SU-DHL-6 (cell line): ENCODE data around the gene TBC1D8.

Experiments
- H2AFZ ChIP-seq: fragments of 200-600 bp; sonication (generic); 2 replicates; pipeline ENCODE4 v1.6.1; 2014; ENCODE audit warnings: low read depth, mild to moderate bottlenecking, moderate library complexity, mixed read lengths, antibody characterized with exemption, low read length; ENCODE audit not compliant: severe bottlenecking
- H3F3A ChIP-seq: fragments of 200-600 bp; shearing (Covaris generic); 2 replicates; pipeline ENCODE4 v1.6.0; 2016; ENCODE audit warnings: antibody characterized with exemption, mild to moderate bottlenecking; ENCODE audit not compliant: insufficient read depth
- H3K27ac ChIP-seq: fragments of 200-600 bp; sonication (generic); 2 replicates; pipeline ENCODE4 v1.5.1; 2016; ENCODE audit warnings: low read depth, mild to moderate bottlenecking, low read length, moderate library complexity, mixed read lengths
- H3K27me3 ChIP-seq: fragments of 200-600 bp; sonication (generic), shearing (Covaris generic); 2 replicates; pipeline ENCODE4 v1.6.0; 2014; ENCODE audit warnings: mild to moderate bottlenecking, low read length
- H3K36me3 ChIP-seq: fragments of 200-600 bp; sonication (generic); 2 replicates; pipeline ENCODE4 v1.6.1; 2014; ENCODE audit warnings: mild to moderate bottlenecking, low read length, mixed read lengths
- H3K4me2 ChIP-seq: fragments of 300-600, 200-600 bp; shearing (Covaris generic), sonication (generic); 2 replicates; pipeline ENCODE4 v1.6.0; 2014; ENCODE audit warnings: low read length, low read depth, mild to moderate bottlenecking; ENCODE audit not compliant: poor library complexity, severe bottlenecking
- H3K4me3 ChIP-seq: fragments of 200-600 bp; sonication (generic); 2 replicates; pipeline ENCODE4 v1.5.1; 2014; ENCODE audit warnings: antibody characterized with exemption, low read length, mild to moderate bottlenecking, mixed read lengths; ENCODE audit not compliant: insufficient read depth, poor library complexity, severe bottlenecking
- H3K79me2 ChIP-seq: fragments of 200-600 bp; sonication (generic); 2 replicates; pipeline ENCODE4 v1.6.1; 2014; ENCODE audit warnings: mild to moderate bottlenecking, low read length, moderate library complexity; ENCODE audit not compliant: insufficient read depth
- H3K9ac ChIP-seq: fragments of 200-600 bp; sonication (generic); 2 replicates; pipeline ENCODE4 v1.7.0; 2014; ENCODE audit warnings: mild to moderate bottlenecking, low read length
- H3K9me2 ChIP-seq: fragments of 200-600 bp; sonication (generic); replicated peaks from 2 replicates; pipeline ENCODE4 v1.6.1; 2014; ENCODE audit warnings: low read length; ENCODE audit not compliant: insufficient read depth
- H3K9me3 ChIP-seq: fragments of 200-600 bp; sonication (generic); 2 replicates; pipeline ENCODE4 v1.6.1; 2014; ENCODE audit warnings: low read length, mixed read lengths; ENCODE audit not compliant: insufficient read depth
- H4K20me1 ChIP-seq: fragments of 200-600 bp; sonication (generic); 2 replicates; pipeline ENCODE4 v1.6.1; 2014; ENCODE audit warnings: low read depth, mild to moderate bottlenecking, antibody characterized with exemption, low read length, moderate library complexity, mixed read lengths
- EZH2phosphoT487 ChIP-seq: fragments of 200-600 bp; sonication (generic), shearing (Covaris generic); conservative IDR thresholded peaks from 2 replicates; pipeline ENCODE4 v1.6.1; 2018; ENCODE audit warnings: mild to moderate bottlenecking, antibody characterized with exemption, low read length, moderate library complexity, mixed read lengths
- TF ChIP-seq, protein P1 (sequence below): fragments of 200-600 bp; sonication (generic); IDR thresholded peaks from one replicate; pipeline ENCODE4 v1.5.1; 2017; ENCODE audit warnings: antibody characterized with exemption, mild to moderate bottlenecking, low read length, moderate library complexity; ENCODE audit not compliant: insufficient read depth, poor library complexity, severe bottlenecking

The TBC1D8 gene

GRCh38 chr2:101111262-101111838 is 39.8 kb downstream of the TBC1D8 start:
- H3K79me2 ChIP-seq: no peaks in the 10 kb centered on the region
- H3K36me3 ChIP-seq: no peaks in the 10 kb centered on the region
- no peak overlapping the region for H3K27ac ChIP-seq
- no peaks in the 10 kb centered on the region for H4K20me1 ChIP-seq
- no peak overlapping the region for H3K4me2 ChIP-seq
- H3K27me3 ChIP-seq: no peaks in the 10 kb centered on the region
- no peaks in the 10 kb centered on the region for H3K9me3 ChIP-seq
- H2AFZ ChIP-seq: no peak overlapping the region
- TF ChIP-seq, protein P1, sequence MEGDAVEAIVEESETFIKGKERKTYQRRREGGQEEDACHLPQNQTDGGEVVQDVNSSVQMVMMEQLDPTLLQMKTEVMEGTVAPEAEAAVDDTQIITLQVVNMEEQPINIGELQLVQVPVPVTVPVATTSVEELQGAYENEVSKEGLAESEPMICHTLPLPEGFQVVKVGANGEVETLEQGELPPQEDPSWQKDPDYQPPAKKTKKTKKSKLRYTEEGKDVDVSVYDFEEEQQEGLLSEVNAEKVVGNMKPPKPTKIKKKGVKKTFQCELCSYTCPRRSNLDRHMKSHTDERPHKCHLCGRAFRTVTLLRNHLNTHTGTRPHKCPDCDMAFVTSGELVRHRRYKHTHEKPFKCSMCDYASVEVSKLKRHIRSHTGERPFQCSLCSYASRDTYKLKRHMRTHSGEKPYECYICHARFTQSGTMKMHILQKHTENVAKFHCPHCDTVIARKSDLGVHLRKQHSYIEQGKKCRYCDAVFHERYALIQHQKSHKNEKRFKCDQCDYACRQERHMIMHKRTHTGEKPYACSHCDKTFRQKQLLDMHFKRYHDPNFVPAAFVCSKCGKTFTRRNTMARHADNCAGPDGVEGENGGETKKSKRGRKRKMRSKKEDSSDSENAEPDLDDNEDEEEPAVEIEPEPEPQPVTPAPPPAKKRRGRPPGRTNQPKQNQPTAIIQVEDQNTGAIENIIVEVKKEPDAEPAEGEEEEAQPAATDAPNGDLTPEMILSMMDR: no peak
- no peak for TF ChIP-seq EZH2phosphoT487
- no peak overlapping the region for H3K4me3 ChIP-seq
- no peaks in the 10 kb centered on the region for H3K9me2 ChIP-seq
- no peaks in the 10 kb centered on the region for H3F3A ChIP-seq
- no peak overlapping the region for H3K9ac ChIP-seq

DNA sequence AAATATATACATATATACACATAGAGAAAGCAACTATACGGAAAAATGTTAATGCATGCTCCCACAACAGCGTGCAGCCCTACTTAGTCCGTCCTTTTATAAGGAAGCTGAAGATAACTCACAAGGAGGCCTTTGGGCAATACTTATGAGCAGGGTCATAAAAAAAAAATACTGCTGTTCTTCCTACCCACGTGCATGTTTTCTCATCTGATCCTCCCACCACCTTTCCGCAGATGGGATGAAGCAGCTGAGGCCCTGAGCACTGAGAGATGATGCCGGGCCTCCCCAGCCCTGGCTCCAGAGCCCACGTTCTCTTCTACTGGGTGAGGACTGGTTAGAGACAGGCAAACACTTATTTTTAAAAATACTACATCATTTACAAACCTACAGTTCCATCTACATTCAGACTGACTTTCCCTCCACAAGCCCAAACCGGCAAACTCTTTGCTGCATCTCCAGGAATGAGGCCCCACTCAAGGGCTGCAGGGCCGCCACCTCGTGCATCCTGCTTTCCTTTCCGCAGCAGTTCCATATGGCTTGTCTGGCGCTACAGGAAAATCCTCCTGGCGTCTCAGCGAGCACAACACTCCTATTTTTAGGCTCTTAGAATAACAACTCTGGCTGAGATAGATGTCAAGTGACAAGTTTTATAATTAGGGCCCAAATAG is 41.6 kb downstream of the TBC1D8 start:
- H3K4me2 ChIP-seq: no peak overlapping the region
- H2AFZ ChIP-seq: no peak overlapping the region
- no peaks in the 10 kb centered on the region for H3K27me3 ChIP-seq
- no peaks in the 10 kb centered on the region for H3K36me3 ChIP-seq
- no peak overlapping the region for H3K9ac ChIP-seq
- no peaks in the 10 kb centered on the region for H4K20me1 ChIP-seq
- H3K9me3 ChIP-seq: no peaks in the 10 kb centered on the region
- no peaks in the 10 kb centered on the region for H3K79me2 ChIP-seq
- no peaks in the 10 kb centered on the region for H3F3A ChIP-seq
- no peak overlapping the region for H3K4me3 ChIP-seq
- H3K27ac ChIP-seq: no peak overlapping the region
- H3K9me2 ChIP-seq: no peaks in the 10 kb centered on the region
- no peak for TF ChIP-seq EZH2phosphoT487
- TF ChIP-seq, protein P1: no peak

DNA sequence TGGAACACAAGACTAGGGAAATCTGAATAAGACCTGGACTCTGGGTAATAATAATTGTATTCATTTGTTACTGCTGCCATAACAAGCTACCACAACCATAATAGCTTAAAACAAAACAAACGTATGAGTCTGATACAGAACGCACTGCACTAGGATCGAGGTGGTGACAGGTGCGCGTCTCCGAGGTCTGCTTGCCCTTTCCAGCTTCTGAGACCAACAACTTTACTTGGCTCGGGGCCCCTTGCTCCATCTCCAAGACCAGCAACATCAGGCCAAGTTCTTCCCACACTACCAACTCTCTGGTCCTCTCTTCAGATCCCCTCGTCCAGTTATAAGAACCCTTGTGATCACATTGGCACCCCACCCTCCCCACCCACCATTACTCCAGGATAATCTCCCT is 42.8 kb downstream of the TBC1D8 start:
- Histone ChIP-seq H2AFZ (no peak overlapping the region), H3K9me2 (no peaks in the 10 kb centered on the region), H3K27me3 (no peaks in the 10 kb centered on the region), H3K27ac (no peak overlapping the region), H3K79me2 (no peaks in the 10 kb centered on the region), H3K4me2 (no peak overlapping the region), H3K9ac (no peak overlapping the region), H3K4me3 (no peak overlapping the region), H3K36me3 (no peaks in the 10 kb centered on the region), H3F3A (no peaks in the 10 kb centered on the region), H4K20me1 (no peaks in the 10 kb centered on the region), H3K9me3 (no peaks in the 10 kb centered on the region)
- TF ChIP-seq, protein P1: no peak
- no peak for TF ChIP-seq EZH2phosphoT487
